Activated CD8-positive, alpha-beta T cell treated with anti-CD3 and anti-CD28 coated beads, Interleukin-2, amount 10 ng/mL, durations not matched to agents 7 days and 5 days (primary cell): ENCODE results near the gene KIAA1614. TPM values are rescaled to one million over a fixed set of nuclear protein-coding genes. Genes with fewer than 3 reads are reported as not detected.
"Not testable (repeated sequence)": the region's sequence is repeated elsewhere in the genome, so short reads cannot be mapped to it uniquely, and the experiment has no call there.

Experiments used
- ATAC-seq: fragments of 150-1000 bp; cut with Tn5 transposase; one replicate; pipeline ENCODE4 v1.10.0; 2021; ENCODE audit warnings: moderate library complexity
- CTCF ChIA-PET: fragments of 350-600 bp; sonication (Branson Sonifier 250); formaldehyde crosslinking; loops from one replicate; lab custom pipeline; 2021; ENCODE audit warnings: antibody characterized with exemption; lab: Charles Lee
- POLR2A ChIA-PET: fragments of 350-600 bp; sonication (Branson Sonifier 250); formaldehyde crosslinking; loops from one replicate; lab custom pipeline; 2021; ENCODE audit warnings: antibody characterized with exemption; lab: Charles Lee
- DNase-seq: peaks from one replicate; pipeline ENCODE4 v3.0.0-alpha.2; 2020
- H3K27ac Mint-ChIP-seq: one replicate; pipeline ENCODE4 v1.8.0; 2021; ENCODE audit warnings: mild to moderate bottlenecking, mixed read lengths
- H3K27me3 Mint-ChIP-seq: one replicate; pipeline ENCODE4 v1.8.0; 2021; ENCODE audit warnings: low read depth, mixed read lengths
- H3K36me3 Mint-ChIP-seq: one replicate; pipeline ENCODE4 v1.8.0; 2021; ENCODE audit warnings: low read depth, mixed read lengths
- H3K4me1 Mint-ChIP-seq: one replicate; pipeline ENCODE4 v1.8.0; 2021; ENCODE audit warnings: low read depth, mixed read lengths
- H3K4me3 Mint-ChIP-seq: one replicate; pipeline ENCODE4 v1.8.0; 2021; ENCODE audit warnings: mild to moderate bottlenecking, mixed read lengths
- H3K9me3 Mint-ChIP-seq: one replicate; pipeline ENCODE4 v1.8.0; 2022; ENCODE audit warnings: mixed read lengths; ENCODE audit not compliant: insufficient read depth
- total RNA-seq, 2 experiments: library from RNA; stranded (reverse); gene quantifications; one replicate each; pipeline ENCODE4 v1.2.3, GENCODE V29; 2021

KIAA1614 gene
- total RNA-seq, 2 experiments from 2014 or later = 0.13 to 0.21 TPM

DNA sequence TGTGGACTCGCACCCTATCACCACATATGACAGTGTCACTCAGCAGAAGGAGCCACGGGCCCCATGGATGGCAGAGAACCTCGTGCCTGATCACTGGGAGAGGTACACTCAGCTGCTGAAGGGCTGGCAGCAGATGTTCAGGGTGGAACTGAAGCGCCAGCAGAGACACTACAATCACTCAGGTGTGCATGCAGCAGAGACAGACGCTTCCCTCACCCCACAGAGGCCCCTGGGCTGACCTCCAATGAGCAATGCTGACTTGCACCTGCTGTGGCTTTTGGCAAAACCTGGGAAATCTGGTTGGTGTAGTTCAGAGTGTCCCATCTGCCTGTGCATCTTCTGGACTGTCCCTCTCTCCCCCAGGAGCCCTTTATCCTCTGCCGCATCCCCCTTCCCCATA, 51.9 kb downstream of the KIAA1614 start:
- no peak overlapping the region for H3K4me3 Mint-ChIP-seq

DNA sequence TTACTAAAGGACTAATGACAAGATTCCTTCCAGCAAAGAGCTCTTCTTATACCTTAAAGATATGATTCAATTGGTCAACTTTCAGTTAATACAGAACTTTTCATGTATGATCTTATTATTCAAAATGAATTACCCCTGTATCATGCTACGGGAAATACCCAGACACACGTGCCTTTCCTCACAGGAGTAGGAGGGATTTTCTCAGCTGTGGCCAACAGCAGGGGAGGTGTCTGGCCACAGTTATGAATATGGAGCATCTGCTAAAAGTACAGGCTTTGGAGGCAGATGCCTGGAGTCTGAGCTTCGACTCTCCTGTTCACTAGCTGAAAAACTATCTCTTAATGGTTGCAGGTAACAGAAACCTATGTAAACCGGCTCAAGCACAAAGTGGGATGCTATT, 53.6 kb downstream of the KIAA1614 start:
- no peaks in the 10 kb centered on the region for H3K9me3 Mint-ChIP-seq
- H3K27me3 Mint-ChIP-seq = no peaks in the 10 kb centered on the region
- peaks cover 5% of the 10 kb centered on the region for H3K4me1 Mint-ChIP-seq
- peaks cover 38% of the 10 kb centered on the region for H3K36me3 Mint-ChIP-seq
- no peak overlapping the region for H3K4me3 Mint-ChIP-seq
- H3K27ac Mint-ChIP-seq = no peak overlapping the region
- no peak for DNase-seq
- POLR2A ChIA-PET = no interaction called here
- CTCF ChIA-PET = interaction anchor here (1.0 to 1.4 kb wide), 4 partner anchors 9 to 200 kb away, joined by 3 to 4 read pairs (median 3); no protein-coding TSS in a partner anchor
- no peak for ATAC-seq

More for the DNA sequence above, 51.9 kb downstream of the KIAA1614 start:
- Mint-ChIP-seq H3K36me3 (peaks cover 39% of the 10 kb centered on the region), H3K27me3 (no peaks in the 10 kb centered on the region), H3K27ac (no peak overlapping the region), H3K9me3 (no peaks in the 10 kb centered on the region), H3K4me1 (no peaks in the 10 kb centered on the region)
- CTCF ChIA-PET = no interaction called here
- DNase-seq = no peak
- ATAC-seq = no peak
- POLR2A ChIA-PET = no interaction called here

DNA sequence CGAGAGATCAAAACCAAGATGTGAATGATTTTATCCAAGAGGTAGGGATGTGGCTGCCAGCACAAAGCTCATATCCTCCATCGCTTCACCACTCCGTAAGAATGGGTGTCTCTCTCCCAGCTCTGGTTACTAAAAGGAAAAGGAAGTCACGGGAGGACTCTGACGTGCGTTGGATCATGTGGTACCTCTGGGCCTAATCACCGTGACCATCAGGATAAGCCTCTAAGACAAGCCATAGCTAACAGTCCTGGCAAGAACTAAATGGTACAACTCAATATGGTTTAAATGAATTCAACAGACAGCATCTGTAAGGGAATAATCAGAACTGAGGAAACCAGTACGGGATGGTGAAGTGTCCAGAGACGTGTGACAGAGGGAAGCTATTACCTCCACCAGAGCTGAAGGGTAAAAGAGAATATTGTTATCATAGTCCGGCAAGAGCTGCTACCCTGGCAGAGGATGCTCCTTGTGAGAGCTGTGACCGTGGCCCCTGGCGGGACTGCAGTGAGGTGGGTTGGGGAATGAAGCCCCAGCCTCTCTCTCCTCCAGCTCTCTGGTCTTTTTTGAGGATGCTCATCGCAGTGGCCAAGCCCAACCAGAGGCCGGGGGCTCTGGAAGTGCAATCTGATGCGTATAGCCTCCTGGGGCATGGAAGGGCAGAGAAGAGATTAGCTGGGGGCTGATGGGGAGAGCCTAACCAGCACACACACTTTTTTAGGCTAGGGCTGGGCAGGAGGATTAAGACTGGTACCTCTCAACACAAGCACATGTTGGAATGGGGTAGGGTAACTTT, 54.2 kb downstream of the KIAA1614 start:
- H3K4me3 Mint-ChIP-seq = no peak overlapping the region
- no peak for ATAC-seq
- H3K9me3 Mint-ChIP-seq = no peaks in the 10 kb centered on the region
- DNase-seq = no peak
- POLR2A ChIA-PET = interaction anchor here (0.5 kb wide), 1 partner anchor 182 kb away, joined by 3 read pairs; no protein-coding TSS in a partner anchor
- no peaks in the 10 kb centered on the region for H3K27me3 Mint-ChIP-seq
- peaks cover 5% of the 10 kb centered on the region for H3K4me1 Mint-ChIP-seq
- peaks cover 38% of the 10 kb centered on the region for H3K36me3 Mint-ChIP-seq
- CTCF ChIA-PET = interaction anchor here (1.0 to 1.4 kb wide), 5 partner anchors 9 to 199 kb away, joined by 3 to 4 read pairs (median 3); no protein-coding TSS in a partner anchor
- no peak overlapping the region for H3K27ac Mint-ChIP-seq

DNA sequence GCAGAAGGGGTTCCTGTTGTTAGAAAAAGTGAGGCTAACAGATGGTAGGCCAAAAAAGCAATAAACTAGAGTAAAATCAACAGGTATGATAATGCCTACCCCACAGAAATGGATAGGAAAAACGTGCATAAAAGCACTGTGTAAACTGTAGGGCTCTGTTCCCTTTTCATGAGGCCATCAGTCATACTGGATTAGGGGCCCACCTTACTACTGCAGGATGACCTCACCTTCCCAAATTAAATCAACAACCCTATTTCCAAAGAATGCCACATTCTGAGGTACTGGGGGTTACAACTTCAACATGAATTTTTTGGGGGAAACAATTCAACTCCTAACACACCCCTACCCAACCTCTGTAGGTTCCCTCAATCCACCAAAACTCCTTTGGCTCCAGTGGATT, 54.9 kb downstream of the KIAA1614 start:
- Mint-ChIP-seq H3K36me3 (peaks cover 39% of the 10 kb centered on the region), H3K27me3 (no peaks in the 10 kb centered on the region), H3K4me3 (no peak overlapping the region), H3K27ac (no peak overlapping the region), H3K4me1 (peaks cover 5% of the 10 kb centered on the region), H3K9me3 (no peaks in the 10 kb centered on the region)
- CTCF ChIA-PET = interaction anchor here (1.0 to 1.4 kb wide), 3 partner anchors 8 to 86 kb away, joined by 3 to 4 read pairs (median 3); no protein-coding TSS in a partner anchor
- POLR2A ChIA-PET = no interaction called here
- no peak for ATAC-seq
- DNase-seq = no peak

DNA sequence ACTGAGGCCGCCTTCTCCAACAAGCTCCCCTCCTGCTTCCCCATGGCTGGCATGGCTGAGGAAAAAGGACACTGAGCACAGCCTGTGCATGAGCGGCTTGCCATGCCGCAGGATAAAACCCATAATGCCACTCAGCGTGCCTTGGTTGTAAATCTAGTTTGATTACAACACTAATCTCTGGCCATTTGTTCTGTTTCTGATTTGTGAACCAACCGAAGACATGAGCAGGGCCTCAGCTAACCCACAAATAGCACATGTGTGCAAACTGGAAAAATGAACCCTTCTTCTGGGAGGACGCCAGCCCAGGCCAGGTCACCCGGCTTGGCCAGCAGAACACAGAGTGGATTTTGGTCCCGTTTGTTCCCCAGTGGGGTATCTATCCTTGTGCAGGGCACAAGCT, 56.1 kb downstream of the KIAA1614 start:
- H3K4me1 Mint-ChIP-seq, CTCF ChIA-PET, ATAC-seq: not testable (repeated sequence)

DNA sequence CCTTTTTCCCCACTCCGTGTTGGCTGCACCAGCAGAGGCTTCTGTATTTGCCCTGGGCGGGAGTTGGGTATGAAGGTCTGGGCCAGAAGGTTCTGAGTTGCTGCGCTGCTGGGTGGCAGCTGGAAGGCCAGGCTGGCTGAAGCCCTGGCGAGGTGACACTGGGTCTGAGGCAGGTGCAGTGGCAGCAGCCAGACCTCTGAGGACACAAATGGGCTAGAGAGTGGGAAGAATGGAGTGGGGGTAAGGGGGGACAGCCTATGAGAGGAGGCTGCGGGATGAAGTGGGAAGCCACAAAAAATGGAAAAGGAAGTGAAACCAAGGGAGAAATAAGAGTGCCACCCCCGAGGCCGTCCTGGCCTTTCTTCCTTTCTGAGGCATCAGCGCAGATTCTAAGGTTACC, 56.7 kb downstream of the KIAA1614 start:
- no peak overlapping the region for H3K27ac Mint-ChIP-seq
- H3K27me3 Mint-ChIP-seq = no peaks in the 10 kb centered on the region
- ChIA-PET POLR2A (no interaction called here), CTCF (no interaction called here)
- DNase-seq (no peak), ATAC-seq (no peak)
- H3K36me3 Mint-ChIP-seq = peaks cover 41% of the 10 kb centered on the region
- no peaks in the 10 kb centered on the region for H3K9me3 Mint-ChIP-seq
- H3K4me1 Mint-ChIP-seq = peaks cover 5% of the 10 kb centered on the region
- H3K4me3 Mint-ChIP-seq = no peak overlapping the region

More for the DNA sequence above, 56.1 kb downstream of the KIAA1614 start:
- H3K27ac Mint-ChIP-seq, POLR2A ChIA-PET, H3K27me3 Mint-ChIP-seq, H3K4me3 Mint-ChIP-seq, DNase-seq, H3K9me3 Mint-ChIP-seq: not testable (repeated sequence)
- H3K36me3 Mint-ChIP-seq = peaks cover 41% of the 10 kb centered on the region

DNA sequence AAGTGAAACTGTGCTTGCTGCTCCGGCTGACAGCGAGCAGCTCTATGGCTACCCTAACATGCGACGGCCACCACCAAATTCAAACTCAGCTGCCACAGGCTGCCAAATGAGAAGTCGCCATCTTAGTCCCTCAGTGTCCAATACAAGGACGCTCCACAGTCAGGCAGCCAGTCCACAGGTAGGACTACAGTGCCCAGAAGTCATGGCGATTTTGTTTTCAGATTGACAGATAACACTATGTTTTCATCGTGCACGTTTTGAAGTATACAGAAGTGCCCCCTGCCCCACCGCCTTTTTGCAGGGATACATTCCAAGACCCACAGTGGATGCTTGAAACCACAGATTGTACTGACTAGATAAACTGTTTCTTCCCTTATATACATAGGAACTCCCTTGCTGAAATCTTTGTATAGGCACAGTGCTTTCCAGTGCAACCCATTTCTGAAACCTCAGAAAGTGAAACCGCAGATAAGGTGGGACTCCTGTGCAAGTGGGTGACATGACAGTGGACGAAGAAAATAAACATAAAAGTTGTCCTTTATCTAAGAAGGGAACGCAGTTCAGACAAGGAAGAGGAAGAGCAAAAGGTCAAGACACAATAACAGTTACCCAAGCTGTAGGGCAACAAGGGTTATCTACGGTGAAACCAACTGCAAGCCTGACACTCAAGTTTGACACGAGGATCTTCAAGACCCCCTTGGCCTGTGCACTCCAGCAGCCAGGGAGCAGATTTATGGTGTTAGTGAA, 57.8 kb downstream of the KIAA1614 start:
- ChIA-PET POLR2A (no interaction called here), CTCF (no interaction called here)
- DNase-seq (no peak), ATAC-seq (no peak)
- Mint-ChIP-seq H3K36me3 (peaks cover 43% of the 10 kb centered on the region), H3K4me3 (no peak overlapping the region), H3K27me3 (no peaks in the 10 kb centered on the region), H3K9me3 (no peaks in the 10 kb centered on the region), H3K4me1 (peaks cover 13% of the 10 kb centered on the region), H3K27ac (no peak overlapping the region)

DNA sequence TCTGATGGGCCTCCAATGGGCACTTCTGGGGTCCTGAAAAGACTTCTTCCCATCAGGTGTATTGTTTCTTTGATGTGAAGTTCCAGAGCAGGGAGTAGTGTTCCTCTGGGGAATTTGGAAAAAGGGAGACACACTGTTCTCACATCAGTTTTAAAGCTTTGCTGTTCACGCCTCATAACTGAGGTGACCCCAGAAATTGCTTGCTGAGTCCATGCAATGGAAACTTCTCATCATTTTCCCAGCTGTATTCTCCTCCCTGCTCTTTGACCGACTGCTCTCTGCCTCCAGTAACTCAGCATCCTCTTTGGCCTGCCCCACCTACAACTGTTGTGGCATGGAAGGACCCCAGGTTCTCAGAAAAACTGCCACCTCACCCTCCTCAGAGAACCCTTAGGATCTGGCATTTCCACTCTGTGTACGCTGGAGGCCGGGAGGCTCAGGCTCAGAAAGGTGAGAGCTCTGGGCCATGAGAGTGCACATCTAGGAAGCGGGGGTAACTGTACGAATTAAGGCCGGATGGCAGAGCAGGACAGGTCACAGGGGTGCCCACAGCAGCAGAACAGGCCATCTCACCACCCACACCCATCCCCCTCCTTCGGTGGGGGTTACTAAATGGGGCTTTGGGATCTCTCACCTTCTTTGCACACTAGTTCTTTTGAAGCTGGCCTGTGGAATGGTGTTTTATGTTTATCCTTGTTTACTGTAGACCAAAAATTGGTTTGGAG, 58.7 kb downstream of the KIAA1614 start:
- DNase-seq (no peak), ATAC-seq (no peak)
- Mint-ChIP-seq H3K9me3 (no peaks in the 10 kb centered on the region), H3K27ac (no peak overlapping the region), H3K4me3 (no peak overlapping the region), H3K27me3 (no peaks in the 10 kb centered on the region), H3K36me3 (peaks cover 52% of the 10 kb centered on the region), H3K4me1 (peaks cover 15% of the 10 kb centered on the region)
- CTCF ChIA-PET = no interaction called here
- POLR2A ChIA-PET = no interaction called here

DNA sequence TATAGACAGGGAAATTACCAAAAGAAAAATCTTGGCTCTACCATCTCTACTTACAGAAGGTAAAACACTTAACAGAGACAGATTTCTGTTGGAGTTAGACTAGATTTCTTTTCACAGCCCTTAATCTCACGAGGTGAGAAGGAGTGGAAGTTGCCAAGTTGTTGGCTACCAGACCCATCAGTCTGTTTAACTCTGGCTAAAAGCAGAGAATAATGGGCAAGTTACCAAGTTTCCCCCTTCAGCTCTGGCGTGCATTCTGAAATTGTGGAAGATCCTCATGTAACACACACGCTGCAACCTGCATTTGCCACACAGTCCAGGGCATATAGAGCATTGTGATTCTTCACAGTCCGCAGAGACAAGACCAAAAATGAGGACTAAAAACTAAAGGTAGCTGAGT, 60.7 kb downstream of the KIAA1614 start:
- H3K36me3 Mint-ChIP-seq = peaks cover 55% of the 10 kb centered on the region
- ChIA-PET CTCF (interaction anchor here (1.1 kb wide), 1 partner anchor 92 kb away, joined by 4 read pairs; no protein-coding TSS in a partner anchor), POLR2A (no interaction called here)
- ATAC-seq (no peak), DNase-seq (no peak)
- H3K4me3 Mint-ChIP-seq = no peak overlapping the region
- H3K27me3 Mint-ChIP-seq = no peaks in the 10 kb centered on the region
- H3K4me1 Mint-ChIP-seq = peaks cover 15% of the 10 kb centered on the region
- no peak overlapping the region for H3K27ac Mint-ChIP-seq
- H3K9me3 Mint-ChIP-seq = no peaks in the 10 kb centered on the region

DNA sequence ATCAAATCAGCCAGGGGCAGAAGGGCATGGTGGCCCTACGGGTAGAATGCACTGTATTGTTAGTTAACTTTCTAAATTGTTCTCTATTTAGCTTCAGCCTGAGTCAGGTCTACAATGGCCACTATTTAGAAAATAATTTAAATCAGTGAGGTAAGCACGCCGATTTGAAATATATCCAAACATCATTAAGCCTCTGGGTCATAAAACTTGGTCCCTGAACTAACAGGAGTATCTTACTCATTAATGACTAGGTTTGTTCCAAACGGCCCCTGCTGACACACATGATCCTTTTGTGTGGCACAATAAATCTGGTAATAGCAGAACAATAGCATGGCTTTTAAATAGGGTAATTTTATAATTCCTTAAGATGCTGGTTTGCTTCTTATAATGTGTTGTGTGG, 61.5 kb downstream of the KIAA1614 start:
- CTCF ChIA-PET = interaction anchor here (1.1 kb wide), 1 partner anchor 92 kb away, joined by 4 read pairs; no protein-coding TSS in a partner anchor

DNA sequence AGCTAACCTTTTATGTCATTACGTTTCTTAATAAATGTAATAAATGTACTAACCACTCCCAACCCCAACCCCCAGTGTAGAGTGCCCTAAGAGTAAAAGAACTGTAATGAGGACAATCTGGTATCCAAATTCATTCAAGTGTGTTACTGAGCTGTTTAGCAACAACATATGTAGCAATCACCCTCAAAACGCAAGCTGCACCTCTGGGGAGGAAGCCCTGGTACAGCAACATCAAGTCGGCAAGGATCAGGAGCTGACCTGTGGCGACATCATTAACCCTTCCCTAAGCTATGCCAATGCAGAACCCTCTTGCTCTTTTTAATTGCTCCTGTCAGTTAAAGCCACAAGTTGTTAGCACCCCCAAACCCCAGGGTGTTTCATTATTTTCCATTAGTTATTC, 62.9 kb downstream of the KIAA1614 start:
- H3K4me1 Mint-ChIP-seq = peaks cover 11% of the 10 kb centered on the region
- H3K27ac Mint-ChIP-seq = no peak overlapping the region
- ATAC-seq (no peak), DNase-seq (no peak)
- POLR2A ChIA-PET = no interaction called here
- CTCF ChIA-PET = interaction anchor here (0.9 to 1.7 kb wide), 5 partner anchors 9 to 460 kb away, joined by 3 to 5 read pairs (median 4); no protein-coding TSS in a partner anchor
- H3K27me3 Mint-ChIP-seq = no peaks in the 10 kb centered on the region
- H3K36me3 Mint-ChIP-seq = peaks cover 57% of the 10 kb centered on the region
- no peak overlapping the region for H3K4me3 Mint-ChIP-seq
- H3K9me3 Mint-ChIP-seq = no peaks in the 10 kb centered on the region

More for the DNA sequence above, 61.5 kb downstream of the KIAA1614 start:
- Mint-ChIP-seq H3K4me1 (peaks cover 15% of the 10 kb centered on the region), H3K36me3 (peaks cover 59% of the 10 kb centered on the region), H3K27ac (no peak overlapping the region), H3K27me3 (no peaks in the 10 kb centered on the region), H3K9me3 (no peaks in the 10 kb centered on the region), H3K4me3 (no peak overlapping the region)
- POLR2A ChIA-PET = no interaction called here
- DNase-seq (no peak), ATAC-seq (no peak)
